ENCODE results near the gene UCK2. TPM values are rescaled to one million over a fixed set of nuclear protein-coding genes. Genes with fewer than 3 reads are reported as not detected.

The UCK2 gene
- total RNA-seq, 2 donors from 2014 or later = 65.8 to 73.6 TPM

- no peaks in the 10 kb centered on the region for H3K27me3 Mint-ChIP-seq (ENCODE audit: insufficient read depth)
- peaks cover 27% of the 10 kb centered on the region for H3K9me3 Mint-ChIP-seq
- Histone ChIP-seq H3K4me3 (ENCODE audit: low read length) (peak overlapping the region; percentile 68), H3K9me3 (ENCODE audit: control insufficient read depth, low read length) (peaks cover 29% of the 10 kb centered on the region), H3K27me3 (ENCODE audit: control insufficient read depth, insufficient read depth, low read length, poor library complexity, severe bottlenecking) (no peaks in the 10 kb centered on the region), H3K9ac (ENCODE audit: extremely low read depth, low read length, poor library complexity, severe bottlenecking) (no peak overlapping the region), H3K4me1 (ENCODE audit: control insufficient read depth, insufficient read depth, low read length) (peaks cover 15% of the 10 kb centered on the region), H3K27ac (ENCODE audit: low read depth, low read length) (no peak overlapping the region), H3K36me3 (ENCODE audit: control insufficient read depth, insufficient read depth, low read length) (peaks cover 19% of the 10 kb centered on the region)
- peak; percentile 76 for TF ChIP-seq CTCF (conservative IDR thresholded peaks at IDR 0.05)
- peaks cover 26% of the 10 kb centered on the region for H3K36me3 Mint-ChIP-seq (ENCODE audit: low read depth)
- peaks cover 16% of the 10 kb centered on the region for H3K4me1 Mint-ChIP-seq
- WGBS, 2 experiments (ENCODE audit: insufficient coverage in 1 of 2, insufficient read length in 1 of 2) = 89 to 90% methylated on average over 3 to 4 of the region's 4 CpGs
- peak; percentile 84 for DNase-seq
- H3K27ac Mint-ChIP-seq = no peak overlapping the region
- H3K4me3 Mint-ChIP-seq = no peak overlapping the region
Measured at GRCh38 chr1:165871311-165872067, 44.1 kb downstream of the UCK2 start.

GRCh38 chr1:165873481-165873880, 46.1 kb downstream of the UCK2 start:
- peaks cover 15% of the 10 kb centered on the region for H3K4me1 ChIP-seq (ENCODE audit: control insufficient read depth, insufficient read depth, low read length)
- Mint-ChIP-seq H3K4me1 (peaks cover 16% of the 10 kb centered on the region), H3K9me3 (peaks cover 46% of the 10 kb centered on the region), H3K27me3 (ENCODE audit: insufficient read depth) (no peaks in the 10 kb centered on the region), H3K36me3 (ENCODE audit: low read depth) (peaks cover 46% of the 10 kb centered on the region), H3K4me3 (no peak overlapping the region), H3K27ac (no peak overlapping the region)
- TF ChIP-seq CTCF (conservative IDR thresholded peaks at IDR 0.05) = no peak
- no peak overlapping the region for H3K27ac ChIP-seq (ENCODE audit: low read depth, low read length)
- 92 to 100% methylated on average over 3 to 5 of the region's 5 CpGs for WGBS, 2 experiments (ENCODE audit: insufficient coverage in 1 of 2, insufficient read length in 1 of 2)
- no peaks in the 10 kb centered on the region for H3K27me3 ChIP-seq (ENCODE audit: control insufficient read depth, insufficient read depth, low read length, poor library complexity, severe bottlenecking)
- H3K36me3 ChIP-seq (ENCODE audit: control insufficient read depth, insufficient read depth, low read length) = peaks cover 28% of the 10 kb centered on the region
- H3K9ac ChIP-seq (ENCODE audit: extremely low read depth, low read length, poor library complexity, severe bottlenecking) = no peak overlapping the region
- H3K9me3 ChIP-seq (ENCODE audit: control insufficient read depth, low read length) = peaks cover 49% of the 10 kb centered on the region
- DNase-seq = no peak
- peak overlapping the region; percentile 68 for H3K4me3 ChIP-seq (ENCODE audit: low read length)

- no peak for TF ChIP-seq CTCF (conservative IDR thresholded peaks at IDR 0.05)
- Histone ChIP-seq H3K27me3 (ENCODE audit: control insufficient read depth, insufficient read depth, low read length, poor library complexity, severe bottlenecking) (no peaks in the 10 kb centered on the region), H3K9me3 (ENCODE audit: control insufficient read depth, low read length) (peaks cover 57% of the 10 kb centered on the region), H3K4me1 (ENCODE audit: control insufficient read depth, insufficient read depth, low read length) (peaks cover 15% of the 10 kb centered on the region), H3K36me3 (ENCODE audit: control insufficient read depth, insufficient read depth, low read length) (peaks cover 34% of the 10 kb centered on the region), H3K9ac (ENCODE audit: extremely low read depth, low read length, poor library complexity, severe bottlenecking) (no peak overlapping the region), H3K27ac (ENCODE audit: low read depth, low read length) (no peak overlapping the region), H3K4me3 (ENCODE audit: low read length) (no peak overlapping the region)
- H3K27ac Mint-ChIP-seq = no peak overlapping the region
- peaks cover 53% of the 10 kb centered on the region for H3K36me3 Mint-ChIP-seq (ENCODE audit: low read depth)
- H3K9me3 Mint-ChIP-seq = peaks cover 52% of the 10 kb centered on the region
- 91 to 96% methylated on average over 3 to 4 of the region's 4 CpGs for WGBS, 2 experiments (ENCODE audit: insufficient coverage in 1 of 2, insufficient read length in 1 of 2)
- H3K27me3 Mint-ChIP-seq (ENCODE audit: insufficient read depth) = no peaks in the 10 kb centered on the region
- peaks cover 13% of the 10 kb centered on the region for H3K4me1 Mint-ChIP-seq
- H3K4me3 Mint-ChIP-seq = no peak overlapping the region
- no peak for DNase-seq
Measured at GRCh38 chr1:165874643-165875042, 47.2 kb downstream of the UCK2 start.

All from endodermal cell (in vitro differentiated cells).